ENCODE data around the gene PRELP. TPM values are rescaled to one million over a fixed set of nuclear protein-coding genes. Genes with fewer than 3 reads are reported as not detected.

PRELP gene
- total RNA-seq, 1 experiment from 2014 or later, result not detected

DNA sequence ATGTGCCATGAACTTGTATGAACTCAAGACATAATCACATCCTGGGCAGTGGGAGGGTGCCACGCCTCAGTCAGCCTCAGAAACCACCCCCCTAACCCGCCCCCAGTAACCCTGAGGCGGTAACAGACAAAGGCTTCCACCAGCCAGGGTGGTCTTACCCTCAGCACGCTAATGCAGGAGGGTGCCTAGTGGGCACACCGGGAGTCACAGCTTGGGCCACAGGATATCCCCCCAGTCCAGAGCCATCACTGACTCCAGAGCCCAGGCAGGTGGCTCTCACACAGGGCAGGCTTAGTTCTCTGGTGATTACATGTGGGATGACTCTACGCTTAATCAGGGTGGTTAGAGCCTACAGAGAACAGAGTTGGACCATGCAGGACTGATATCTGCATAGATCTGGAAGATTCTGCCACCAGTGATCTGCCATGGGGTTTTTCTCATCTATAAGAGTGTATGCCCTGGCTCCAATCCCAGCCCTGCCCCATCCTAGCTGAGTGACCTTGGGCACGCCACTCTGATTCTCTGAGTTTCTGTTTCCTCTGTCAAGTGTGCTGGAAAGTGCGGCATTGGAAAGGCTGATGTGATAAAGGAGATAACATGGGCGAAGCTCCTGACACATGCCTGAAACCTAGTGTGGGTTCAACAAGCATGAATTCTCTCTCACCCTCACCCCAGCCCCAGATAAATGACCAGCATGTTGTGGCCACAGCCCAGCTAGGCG, 45.6 kb downstream of the PRELP start:
- intact Hi-C loops (cut with micrococcal nuclease; ENCODE audit: unreplicated experiment) (no loop called here), in situ Hi-C loops (cut with HindIII; ENCODE audit: low pct_unique_long_range_greater_than_20kb, low sequenced_read_pairs) (no loop called here)
- Histone ChIP-seq H3K36me3 (ENCODE audit: control insufficient read depth, insufficient read depth, low read length) (no peaks in the 10 kb centered on the region), H3K4me3 (ENCODE audit: low read depth in 2 of 2, low read length in 2 of 2) (no peak overlapping the region), H3K27ac (ENCODE audit: low read length) (no peak overlapping the region), H3K9me3 (ENCODE audit: control insufficient read depth, insufficient read depth, low read depth, low read length) (no peaks in the 10 kb centered on the region), H3K4me1 (ENCODE audit: control insufficient read depth, insufficient read depth, low read length) (no peaks in the 10 kb centered on the region), H3K27me3 (ENCODE audit: control insufficient read depth, insufficient read depth, low read length) (no peaks in the 10 kb centered on the region)
- CTCF ChIA-PET, result no interaction called here
- DNase-seq (ENCODE audit: low read depth, low spot score) (no peak), ATAC-seq (no peak)
- no TSS peak for BruUV-seq (replicated peaks)
- POLR2A ChIA-PET, result no interaction called here
- TF ChIP-seq CTCF (IDR thresholded peaks at IDR 0.05) (no peak), TCF7L2 (IDR thresholded peaks at IDR 0.05; ENCODE audit: low read depth, low read length) (no peak), POLR2AphosphoS5 (IDR thresholded peaks at IDR 0.05; ENCODE audit: low read depth, low read length) (no peak), REST (IDR thresholded peaks at IDR 0.05; ENCODE audit: insufficient read depth in 1 of 2, low read depth in 2 of 2, low read length in 1 of 2) (no peak), SIN3A (IDR thresholded peaks at IDR 0.05; ENCODE audit: borderline replicate concordance, insufficient read depth, low read depth, low read length) (no peak)

DNA sequence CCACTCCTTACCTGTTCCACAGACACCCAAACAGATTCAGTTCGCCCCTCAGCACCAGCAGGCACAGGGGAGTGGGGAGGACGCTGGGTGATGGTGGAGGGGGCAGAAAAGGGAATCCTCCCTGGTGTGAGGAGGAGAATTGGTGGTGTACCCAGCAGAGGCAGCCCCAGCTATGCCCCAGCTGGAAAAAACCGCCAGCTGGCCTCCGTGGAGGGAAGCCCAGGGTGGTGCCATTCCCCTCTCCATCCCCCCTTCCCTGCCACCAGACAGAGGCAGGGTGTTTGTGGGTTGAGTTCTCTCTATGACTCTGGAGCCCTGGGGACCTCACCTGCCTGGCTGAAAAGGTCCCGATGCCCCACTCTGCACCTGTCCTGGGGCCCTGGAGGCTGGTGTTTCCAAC, 46.2 kb downstream of the PRELP start:
- POLR2A ChIA-PET, result no interaction called here
- intact Hi-C loops (cut with micrococcal nuclease; ENCODE audit: unreplicated experiment) (no loop called here), in situ Hi-C loops (cut with HindIII; ENCODE audit: low pct_unique_long_range_greater_than_20kb, low sequenced_read_pairs) (no loop called here)

DNA sequence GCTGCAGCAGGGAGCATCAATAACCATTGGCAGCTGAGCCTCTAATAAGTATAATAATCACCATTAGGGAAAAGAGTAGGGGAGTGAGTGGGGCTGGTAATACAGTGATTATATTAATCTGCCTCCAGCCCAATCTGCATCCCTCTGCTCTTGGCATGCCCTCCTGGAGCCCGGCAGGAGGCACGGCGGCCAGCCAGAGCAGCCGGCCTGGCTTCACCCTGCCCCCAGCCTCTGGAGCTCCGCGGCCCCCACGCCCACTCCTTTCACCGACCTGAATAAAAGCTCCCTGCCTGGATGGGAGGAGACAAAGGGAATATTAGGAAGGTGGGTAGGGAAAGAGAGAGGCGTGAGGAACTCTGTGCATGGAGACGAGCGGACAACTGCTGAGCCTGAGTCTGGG, 46.6 kb downstream of the PRELP start:
- no peak overlapping the region for H3K4me3 ChIP-seq (ENCODE audit: low read depth in 2 of 2, low read length in 2 of 2)
- ChIA-PET POLR2A (no interaction called here), CTCF (no interaction called here)
- H3K36me3 ChIP-seq (ENCODE audit: control insufficient read depth, insufficient read depth, low read length), result no peaks in the 10 kb centered on the region
- no peaks in the 10 kb centered on the region for H3K27me3 ChIP-seq (ENCODE audit: control insufficient read depth, insufficient read depth, low read length)
- no peak for DNase-seq (ENCODE audit: low read depth, low spot score)
- no TSS peak for BruUV-seq (replicated peaks)
- H3K27ac ChIP-seq (ENCODE audit: low read length), result no peak overlapping the region
- intact Hi-C loops (cut with micrococcal nuclease; ENCODE audit: unreplicated experiment), result no loop called here
- in situ Hi-C loops (cut with HindIII; ENCODE audit: low pct_unique_long_range_greater_than_20kb, low sequenced_read_pairs), result no loop called here
- TF ChIP-seq CTCF (IDR thresholded peaks at IDR 0.05), result no peak
- no peaks in the 10 kb centered on the region for H3K9me3 ChIP-seq (ENCODE audit: control insufficient read depth, insufficient read depth, low read depth, low read length)
- ATAC-seq, result no peak
- no peaks in the 10 kb centered on the region for H3K4me1 ChIP-seq (ENCODE audit: control insufficient read depth, insufficient read depth, low read length)

More for the DNA sequence above, 46.2 kb downstream of the PRELP start:
- Histone ChIP-seq H3K4me1 (ENCODE audit: control insufficient read depth, insufficient read depth, low read length) (no peaks in the 10 kb centered on the region), H3K27me3 (ENCODE audit: control insufficient read depth, insufficient read depth, low read length) (no peaks in the 10 kb centered on the region), H3K27ac (ENCODE audit: low read length) (no peak overlapping the region), H3K4me3 (ENCODE audit: low read depth in 2 of 2, low read length in 2 of 2) (no peak overlapping the region), H3K9me3 (ENCODE audit: control insufficient read depth, insufficient read depth, low read depth, low read length) (no peaks in the 10 kb centered on the region), H3K36me3 (ENCODE audit: control insufficient read depth, insufficient read depth, low read length) (no peaks in the 10 kb centered on the region)
- ATAC-seq (no peak), DNase-seq (ENCODE audit: low read depth, low spot score) (no peak)
- CTCF ChIA-PET, result no interaction called here
- no peak for TF ChIP-seq TCF7L2 (IDR thresholded peaks at IDR 0.05; ENCODE audit: low read depth, low read length)
- no TSS peak for BruUV-seq (replicated peaks)
